Panc1 (cell line): Measurements from ENCODE around the gene TNFAIP3. TPM values are rescaled to one million over a fixed set of nuclear protein-coding genes. Genes with fewer than 3 reads are reported as not detected.

Source experiments
- ATAC-seq: fragments of 200-7000 bp; cut with Tn5 transposase; 2 replicates; pipeline ENCODE4 v1.9.1; 2020; ENCODE audit warnings: mild to moderate bottlenecking, moderate library complexity
- BruUV-seq: library from RNA; stranded (reverse); fragments of 400-500 nt; replicated peaks from 2 replicates; lab custom pipeline; 2021; lab: Mats Ljungman, UMichigan
- CTCF ChIA-PET: fragments of 300-600 bp; sonication (Branson Sonifier 250); formaldehyde crosslinking; loops from one replicate; lab custom pipeline; 2022; ENCODE audit warnings: antibody characterized with exemption; lab: Charles Lee
- POLR2A ChIA-PET: fragments of 300-600 bp; sonication (Branson Sonifier 250); formaldehyde crosslinking; loops from one replicate; lab custom pipeline; 2022; ENCODE audit warnings: antibody characterized with exemption; lab: Charles Lee
- DNase-seq: peaks from one replicate; pipeline ENCODE4 v3.0.0-alpha.2; 2010; ENCODE audit warnings: low read depth, low spot score
- H3K27ac ChIP-seq: 2 replicates; pipeline ENCODE4 v1.5.1; 2011; ENCODE audit warnings: mild to moderate bottlenecking, low read length, inconsistent platforms
- H3K27me3 ChIP-seq: fragments of 200-500 bp; sonication (Bioruptor generic); 2 replicates; pipeline ENCODE4 v1.6.0; 2014; ENCODE audit warnings: low read length, inconsistent platforms; ENCODE audit not compliant: control insufficient read depth, insufficient read depth
- H3K36me3 ChIP-seq: fragments of 200-500 bp; sonication (Bioruptor generic); 2 replicates; pipeline ENCODE4 v1.5.1; 2014; ENCODE audit warnings: inconsistent platforms, mild to moderate bottlenecking, low read length, moderate library complexity; ENCODE audit not compliant: control insufficient read depth, insufficient read depth
- H3K4me1 ChIP-seq: 2 replicates; pipeline ENCODE4 v1.5.1; 2011; ENCODE audit warnings: inconsistent platforms, mild to moderate bottlenecking, low read length, moderate library complexity; ENCODE audit not compliant: control insufficient read depth, insufficient read depth
- H3K4me3 ChIP-seq, 2 experiments: 2 replicates each; pipeline ENCODE4 v1.5.1; 2011 to 2012; ENCODE audit warnings: low read depth in 2 of 2, low read length in 2 of 2, mild to moderate bottlenecking in 2 of 2, inconsistent platforms in 1 of 2, moderate library complexity in 1 of 2
- H3K9me3 ChIP-seq: fragments of 200-500 bp; sonication (Bioruptor generic); 2 replicates; pipeline ENCODE4 v1.5.1; 2014; ENCODE audit warnings: low read depth, mild to moderate bottlenecking, inconsistent platforms, low read length, moderate library complexity; ENCODE audit not compliant: control insufficient read depth, insufficient read depth
- POLR2AphosphoS5 ChIP-seq: IDR thresholded peaks from 2 replicates; pipeline ENCODE4 v1.6.1; 2012; ENCODE audit warnings: mild to moderate bottlenecking, low read depth, low read length, moderate library complexity
- SIN3A ChIP-seq: IDR thresholded peaks from 2 replicates; pipeline ENCODE4 v1.6.1; 2012; ENCODE audit warnings: low read depth, mild to moderate bottlenecking, low read length, moderate library complexity, borderline replicate concordance; ENCODE audit not compliant: insufficient read depth
- TCF7L2 ChIP-seq: IDR thresholded peaks from 2 replicates; pipeline ENCODE4 v1.6.1; 2011; ENCODE audit warnings: mild to moderate bottlenecking, low read depth, low read length, inconsistent platforms
- in situ Hi-C: cut with HindIII; loops from 2 replicates; pipeline ENCODE4 v1.10.0; 2016; ENCODE audit warnings: low sequenced_read_pairs, low pct_unique_long_range_greater_than_20kb
- intact Hi-C: fragments of 100-400 bp; cut with micrococcal nuclease; formaldehyde crosslinking; loops from one replicate; pipeline ENCODE4 v1.10.0; 2022; ENCODE audit not compliant: unreplicated experiment
- total RNA-seq: library from RNA; stranded (reverse); gene quantifications from one replicate; pipeline ENCODE4 v1.2.1, GENCODE V29; 2021; ENCODE audit not compliant: unreplicated experiment
- TF ChIP-seq, protein P1 (sequence below), 2 experiments: IDR thresholded peaks; 2 replicates each; pipeline ENCODE4 v1.6.1; 2011 to 2012; ENCODE audit warnings: low read depth in 2 of 2, control low read depth in 1 of 2, low read length in 1 of 2, mild to moderate bottlenecking in 1 of 2, moderate library complexity in 1 of 2; ENCODE audit not compliant: insufficient read depth in 1 of 2
- TF ChIP-seq, protein P2 (sequence below): fragments of 450-650 bp; IDR thresholded peaks from 2 replicates; pipeline ENCODE4 v1.5.1; 2017; ENCODE audit warnings: mild to moderate bottlenecking

Gene TNFAIP3
- total RNA-seq, 1 experiment from 2014 or later: 15.0 TPM

DNA sequence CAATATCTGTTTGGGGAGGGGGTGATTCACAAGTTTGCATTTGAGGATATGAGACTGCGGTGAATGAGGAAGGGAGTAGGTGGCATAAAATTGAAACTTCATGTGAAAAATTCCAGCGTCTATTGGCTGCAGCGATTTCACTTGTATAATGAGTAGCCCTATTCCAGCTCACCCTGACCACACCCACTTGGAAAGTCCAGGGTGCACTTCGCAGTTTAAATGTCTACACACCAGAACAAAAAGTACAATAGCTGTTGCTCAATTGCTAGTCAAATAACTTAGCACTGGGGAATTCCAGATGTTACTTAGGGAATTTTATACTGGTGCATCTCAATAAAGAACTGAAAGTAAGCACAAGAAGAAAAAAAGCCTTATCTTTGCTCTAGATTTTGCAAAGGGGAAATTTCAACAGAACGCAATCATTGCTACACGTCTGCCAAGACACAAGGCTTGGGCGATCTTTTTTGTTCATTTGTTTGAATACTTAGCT lies 6.3 kb downstream of the TNFAIP3 start:
- ChIA-PET POLR2A (no interaction called here), CTCF (no interaction called here)
- intact Hi-C loops: loop anchor here (5.0 kb wide), 1 partner anchor 74 kb away; no protein-coding TSS in a partner anchor
- H3K27ac ChIP-seq: no peak overlapping the region; the same call in 1 of the 2 replicates
- H3K4me3 ChIP-seq: no peak overlapping the region
- H3K27me3 ChIP-seq: no peaks in the 10 kb centered on the region
- no TSS peak for BruUV-seq
- peaks cover 21% of the 10 kb centered on the region for H3K36me3 ChIP-seq
- in situ Hi-C loops: no loop called here
- DNase-seq (no peak), ATAC-seq (peak; percentile 83)
- TF ChIP-seq SIN3A (no peak), POLR2AphosphoS5 (no peak), TCF7L2 (no peak)
- TF ChIP-seq, protein P1, sequence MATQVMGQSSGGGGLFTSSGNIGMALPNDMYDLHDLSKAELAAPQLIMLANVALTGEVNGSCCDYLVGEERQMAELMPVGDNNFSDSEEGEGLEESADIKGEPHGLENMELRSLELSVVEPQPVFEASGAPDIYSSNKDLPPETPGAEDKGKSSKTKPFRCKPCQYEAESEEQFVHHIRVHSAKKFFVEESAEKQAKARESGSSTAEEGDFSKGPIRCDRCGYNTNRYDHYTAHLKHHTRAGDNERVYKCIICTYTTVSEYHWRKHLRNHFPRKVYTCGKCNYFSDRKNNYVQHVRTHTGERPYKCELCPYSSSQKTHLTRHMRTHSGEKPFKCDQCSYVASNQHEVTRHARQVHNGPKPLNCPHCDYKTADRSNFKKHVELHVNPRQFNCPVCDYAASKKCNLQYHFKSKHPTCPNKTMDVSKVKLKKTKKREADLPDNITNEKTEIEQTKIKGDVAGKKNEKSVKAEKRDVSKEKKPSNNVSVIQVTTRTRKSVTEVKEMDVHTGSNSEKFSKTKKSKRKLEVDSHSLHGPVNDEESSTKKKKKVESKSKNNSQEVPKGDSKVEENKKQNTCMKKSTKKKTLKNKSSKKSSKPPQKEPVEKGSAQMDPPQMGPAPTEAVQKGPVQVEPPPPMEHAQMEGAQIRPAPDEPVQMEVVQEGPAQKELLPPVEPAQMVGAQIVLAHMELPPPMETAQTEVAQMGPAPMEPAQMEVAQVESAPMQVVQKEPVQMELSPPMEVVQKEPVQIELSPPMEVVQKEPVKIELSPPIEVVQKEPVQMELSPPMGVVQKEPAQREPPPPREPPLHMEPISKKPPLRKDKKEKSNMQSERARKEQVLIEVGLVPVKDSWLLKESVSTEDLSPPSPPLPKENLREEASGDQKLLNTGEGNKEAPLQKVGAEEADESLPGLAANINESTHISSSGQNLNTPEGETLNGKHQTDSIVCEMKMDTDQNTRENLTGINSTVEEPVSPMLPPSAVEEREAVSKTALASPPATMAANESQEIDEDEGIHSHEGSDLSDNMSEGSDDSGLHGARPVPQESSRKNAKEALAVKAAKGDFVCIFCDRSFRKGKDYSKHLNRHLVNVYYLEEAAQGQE (IDR thresholded peaks at IDR 0.05; ENCODE audit: insufficient read depth in 1 of 2, low read depth in 2 of 2, low read length in 1 of 2): no peak
- TF ChIP-seq, protein P2, sequence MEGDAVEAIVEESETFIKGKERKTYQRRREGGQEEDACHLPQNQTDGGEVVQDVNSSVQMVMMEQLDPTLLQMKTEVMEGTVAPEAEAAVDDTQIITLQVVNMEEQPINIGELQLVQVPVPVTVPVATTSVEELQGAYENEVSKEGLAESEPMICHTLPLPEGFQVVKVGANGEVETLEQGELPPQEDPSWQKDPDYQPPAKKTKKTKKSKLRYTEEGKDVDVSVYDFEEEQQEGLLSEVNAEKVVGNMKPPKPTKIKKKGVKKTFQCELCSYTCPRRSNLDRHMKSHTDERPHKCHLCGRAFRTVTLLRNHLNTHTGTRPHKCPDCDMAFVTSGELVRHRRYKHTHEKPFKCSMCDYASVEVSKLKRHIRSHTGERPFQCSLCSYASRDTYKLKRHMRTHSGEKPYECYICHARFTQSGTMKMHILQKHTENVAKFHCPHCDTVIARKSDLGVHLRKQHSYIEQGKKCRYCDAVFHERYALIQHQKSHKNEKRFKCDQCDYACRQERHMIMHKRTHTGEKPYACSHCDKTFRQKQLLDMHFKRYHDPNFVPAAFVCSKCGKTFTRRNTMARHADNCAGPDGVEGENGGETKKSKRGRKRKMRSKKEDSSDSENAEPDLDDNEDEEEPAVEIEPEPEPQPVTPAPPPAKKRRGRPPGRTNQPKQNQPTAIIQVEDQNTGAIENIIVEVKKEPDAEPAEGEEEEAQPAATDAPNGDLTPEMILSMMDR: no peak
- H3K4me1 ChIP-seq: peaks cover 30% of the 10 kb centered on the region
- H3K9me3 ChIP-seq: no peaks in the 10 kb centered on the region

DNA sequence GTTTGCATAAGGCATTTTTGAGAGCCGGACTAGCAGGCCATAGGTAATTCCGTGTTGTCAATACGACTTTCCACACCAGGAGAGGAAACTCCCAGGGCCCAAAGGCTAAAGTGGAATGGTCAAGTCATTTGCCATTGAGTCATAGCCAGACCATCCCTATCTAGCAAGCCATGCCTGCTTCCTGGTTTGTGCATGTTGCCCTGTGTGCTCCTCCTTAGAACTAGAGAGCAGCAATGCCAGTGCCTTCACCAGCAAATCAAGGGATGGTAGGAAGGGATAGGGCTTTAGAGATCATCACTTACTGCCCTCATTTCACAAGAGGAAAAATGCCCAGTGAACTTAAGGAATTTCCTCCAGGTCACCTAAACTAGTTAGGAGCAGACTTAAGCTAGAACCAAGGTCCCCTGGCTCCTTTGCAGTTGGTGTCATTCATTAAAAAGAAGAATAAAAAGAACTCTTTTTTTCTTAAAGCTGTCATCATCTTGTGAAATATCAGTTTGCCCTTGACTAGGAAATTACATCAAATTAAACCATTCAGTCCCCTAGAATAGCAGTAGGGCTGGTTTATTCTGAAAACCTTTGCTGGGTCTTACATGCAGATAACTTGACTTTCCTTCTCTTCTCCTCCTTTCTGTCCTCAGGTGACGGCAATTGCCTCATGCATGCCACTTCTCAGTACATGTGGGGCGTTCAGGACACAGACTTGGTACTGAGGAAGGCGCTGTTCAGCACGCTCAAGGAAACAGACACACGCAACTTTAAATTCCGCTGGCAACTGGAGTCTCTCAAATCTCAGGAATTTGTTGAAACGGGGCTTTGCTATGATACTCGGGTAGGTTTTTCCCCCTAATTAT lies 7.4 kb downstream of the TNFAIP3 start:
- H3K4me1 ChIP-seq: peaks cover 21% of the 10 kb centered on the region
- TF ChIP-seq, protein P2: no peak
- no peak for TF ChIP-seq POLR2AphosphoS5
- no peak for TF ChIP-seq SIN3A
- TF ChIP-seq, protein P1 (IDR thresholded peaks at IDR 0.05; ENCODE audit: insufficient read depth in 1 of 2, low read depth in 2 of 2, low read length in 1 of 2): no peak
- TF ChIP-seq TCF7L2: no peak
- ATAC-seq: no peak

More for the DNA sequence above, 7.4 kb downstream of the TNFAIP3 start:
- no peaks in the 10 kb centered on the region for H3K27me3 ChIP-seq
- no peak for DNase-seq
- ChIA-PET CTCF (no interaction called here), POLR2A (no interaction called here)
- BruUV-seq: no TSS peak
- in situ Hi-C loops: no loop called here
- peaks cover 21% of the 10 kb centered on the region for H3K36me3 ChIP-seq
- intact Hi-C loops: loop anchor here (5.0 kb wide), 1 partner anchor 73 kb away; no protein-coding TSS in a partner anchor
- 0 out of 2 replicates have a peak overlapping the region, but pooled peaks have one; percentile 29 for H3K27ac ChIP-seq
- H3K4me3 ChIP-seq: no peak overlapping the region
- no peaks in the 10 kb centered on the region for H3K9me3 ChIP-seq
